HUES64 (cell line): Measurements from ENCODE around the gene RPS6KA5.
"Not testable (repeated sequence)": the region's sequence is repeated elsewhere in the genome, so short reads cannot be mapped to it uniquely, and the experiment has no call there.

ENCODE experiments used
- H3K27ac ChIP-seq: 2 replicates; pipeline ENCODE4 v1.7.0; 2013; ENCODE audit warnings: low read depth, low read length, inconsistent platforms
- H3K27me3 ChIP-seq: 2 replicates; pipeline ENCODE4 v1.6.1; 2013; ENCODE audit warnings: mild to moderate bottlenecking, low read length; ENCODE audit not compliant: insufficient read depth
- H3K36me3 ChIP-seq: 2 replicates; pipeline ENCODE4 v1.6.1; 2013; ENCODE audit warnings: mild to moderate bottlenecking, low read length; ENCODE audit not compliant: insufficient read depth
- H3K4me1 ChIP-seq: 2 replicates; pipeline ENCODE4 v1.6.1; 2013; ENCODE audit warnings: mild to moderate bottlenecking, low read length, moderate library complexity; ENCODE audit not compliant: insufficient read depth
- H3K4me3 ChIP-seq: 2 replicates; pipeline ENCODE4 v1.5.1; 2013; ENCODE audit warnings: mild to moderate bottlenecking, low read length, moderate library complexity
- H3K9ac ChIP-seq: 2 replicates; pipeline ENCODE4 v1.6.1; 2013; ENCODE audit warnings: mild to moderate bottlenecking, low read depth, low read length
- H3K9me3 ChIP-seq: 2 replicates; pipeline ENCODE4 v1.6.1; 2013; ENCODE audit warnings: low read depth, low read length; ENCODE audit not compliant: insufficient read depth
- WGBS: fragments of 150-250, 120-280 bp; methylation state at CpG from one replicate; pipeline ENCODE4 v1.1.7; 2013; ENCODE audit warnings: missing lambda C conversion rate; 5-methylcytosine and 5-hydroxymethylcytosine counted together

RPS6KA5 gene

GRCh38 chr14:90844321-90844720 is 216.1 kb downstream of the RPS6KA5 start:
- H3K36me3 ChIP-seq = no peaks in the 10 kb centered on the region
- no peaks in the 10 kb centered on the region for H3K9me3 ChIP-seq
- no peaks in the 10 kb centered on the region for H3K27me3 ChIP-seq
- no peak overlapping the region for H3K9ac ChIP-seq
- WGBS = 66% methylated on average over 3 of the region's 3 CpGs
- H3K4me1 ChIP-seq = peaks cover 3% of the 10 kb centered on the region; the same call in 1 of the 2 replicates
- no peak overlapping the region for H3K4me3 ChIP-seq
- no peak overlapping the region for H3K27ac ChIP-seq

GRCh38 chr14:90842726-90843125 is 217.7 kb downstream of the RPS6KA5 start:
- WGBS = 91% methylated on average over 5 of the region's 6 CpGs
- H3K4me1 ChIP-seq = no peaks in the 10 kb centered on the region

GRCh38 chr14:90840667-90841066 is 219.8 kb downstream of the RPS6KA5 start:
- not testable (repeated sequence) for H3K9me3 ChIP-seq, H3K4me1 ChIP-seq, H3K27ac ChIP-seq, H3K27me3 ChIP-seq, H3K9ac ChIP-seq, H3K4me3 ChIP-seq, H3K36me3 ChIP-seq
- WGBS = 94% methylated on average over 4 of the region's 4 CpGs

More at GRCh38 chr14:90842726-90843125, 217.7 kb downstream of the RPS6KA5 start:
- Histone ChIP-seq H3K9ac (no peak overlapping the region), H3K27ac (no peak overlapping the region), H3K36me3 (no peaks in the 10 kb centered on the region), H3K27me3 (no peaks in the 10 kb centered on the region), H3K4me3 (no peak overlapping the region), H3K9me3 (no peaks in the 10 kb centered on the region)

- Histone ChIP-seq H3K27ac (no peak overlapping the region), H3K36me3 (no peaks in the 10 kb centered on the region), H3K9me3 (no peaks in the 10 kb centered on the region), H3K4me3 (no peak overlapping the region), H3K9ac (no peak overlapping the region), H3K27me3 (no peaks in the 10 kb centered on the region), H3K4me1 (no peaks in the 10 kb centered on the region)
- WGBS = 96% methylated on average over 3 of the region's 3 CpGs
These were observed 220.6 kb downstream of the RPS6KA5 start for GRCh38 chr14:90839889-90840266.

- WGBS = 93% methylated on average over 10 of the region's 10 CpGs
- Histone ChIP-seq H3K9me3 (no peaks in the 10 kb centered on the region), H3K4me3 (no peak overlapping the region), H3K27me3 (no peaks in the 10 kb centered on the region), H3K4me1 (no peaks in the 10 kb centered on the region), H3K9ac (no peak overlapping the region), H3K36me3 (no peaks in the 10 kb centered on the region), H3K27ac (no peak overlapping the region)
These were observed 221.2 kb downstream of the RPS6KA5 start for GRCh38 chr14:90839024-90839888.

GRCh38 chr14:90838531-90838930 is 221.9 kb downstream of the RPS6KA5 start:
- WGBS = 96% methylated on average over 8 of the region's 8 CpGs
- not testable (repeated sequence) for H3K9me3 ChIP-seq, H3K27me3 ChIP-seq, H3K4me1 ChIP-seq, H3K4me3 ChIP-seq, H3K36me3 ChIP-seq, H3K9ac ChIP-seq, H3K27ac ChIP-seq

- Histone ChIP-seq H3K9me3 (no peaks in the 10 kb centered on the region), H3K9ac (no peak overlapping the region), H3K4me1 (no peaks in the 10 kb centered on the region), H3K27ac (no peak overlapping the region), H3K4me3 (no peak overlapping the region), H3K27me3 (no peaks in the 10 kb centered on the region), H3K36me3 (no peaks in the 10 kb centered on the region)
- 97% methylated on average over 9 of the region's 9 CpGs for WGBS
These were observed 223.1 kb downstream of the RPS6KA5 start for GRCh38 chr14:90837355-90837754.

GRCh38 chr14:90836692-90837063 is 223.8 kb downstream of the RPS6KA5 start:
- Histone ChIP-seq H3K36me3 (no peaks in the 10 kb centered on the region), H3K9ac (no peak overlapping the region), H3K27ac (no peak overlapping the region), H3K9me3 (no peaks in the 10 kb centered on the region), H3K4me3 (no peak overlapping the region), H3K27me3 (no peaks in the 10 kb centered on the region), H3K4me1 (no peaks in the 10 kb centered on the region)
- WGBS = 96% methylated on average over 7 of the region's 7 CpGs

GRCh38 chr14:90831821-90832220 is 228.6 kb downstream of the RPS6KA5 start:
- no peak overlapping the region for H3K27ac ChIP-seq
- no peaks in the 10 kb centered on the region for H3K36me3 ChIP-seq
- H3K9ac ChIP-seq = no peak overlapping the region
- peaks cover 30% of the 10 kb centered on the region for H3K27me3 ChIP-seq
- WGBS = 97% methylated on average over 9 of the region's 10 CpGs
- no peaks in the 10 kb centered on the region for H3K9me3 ChIP-seq
- no peak overlapping the region for H3K4me3 ChIP-seq
- no peaks in the 10 kb centered on the region for H3K4me1 ChIP-seq

GRCh38 chr14:90830931-90831701 is 229.3 kb downstream of the RPS6KA5 start:
- Histone ChIP-seq H3K9ac (no peak overlapping the region), H3K27me3 (peaks cover 37% of the 10 kb centered on the region), H3K27ac (no peak overlapping the region), H3K36me3 (no peaks in the 10 kb centered on the region), H3K4me3 (no peak overlapping the region), H3K4me1 (no peaks in the 10 kb centered on the region), H3K9me3 (no peaks in the 10 kb centered on the region)
- WGBS = 91% methylated on average over 26 of the region's 26 CpGs

- no peaks in the 10 kb centered on the region for H3K4me1 ChIP-seq
- H3K9me3 ChIP-seq = no peaks in the 10 kb centered on the region
- H3K27ac ChIP-seq = no peak overlapping the region
- H3K27me3 ChIP-seq = peaks cover 37% of the 10 kb centered on the region
- no peak overlapping the region for H3K9ac ChIP-seq
- no peak overlapping the region for H3K4me3 ChIP-seq
- H3K36me3 ChIP-seq = no peaks in the 10 kb centered on the region
- WGBS = 95% methylated on average over 4 of the region's 4 CpGs
These were observed 230.8 kb downstream of the RPS6KA5 start for GRCh38 chr14:90829677-90830076.
